NCI-H2081 (cell line): ENCODE data around the gene RPTOR.

Experiments
- DNase-seq, 2 experiments: peaks; one replicate each; lab custom pipeline; 2025; lab: John Stamatoyannopoulos, UW

RPTOR gene

GRCh38 chr17:80961541-80962330, 417.1 kb downstream of the RPTOR start:
- DNase-seq = peak; percentile 30 to 67

GRCh38 chr17:80962356-80963329, 418.0 kb downstream of the RPTOR start:
- no peak for DNase-seq

DNA sequence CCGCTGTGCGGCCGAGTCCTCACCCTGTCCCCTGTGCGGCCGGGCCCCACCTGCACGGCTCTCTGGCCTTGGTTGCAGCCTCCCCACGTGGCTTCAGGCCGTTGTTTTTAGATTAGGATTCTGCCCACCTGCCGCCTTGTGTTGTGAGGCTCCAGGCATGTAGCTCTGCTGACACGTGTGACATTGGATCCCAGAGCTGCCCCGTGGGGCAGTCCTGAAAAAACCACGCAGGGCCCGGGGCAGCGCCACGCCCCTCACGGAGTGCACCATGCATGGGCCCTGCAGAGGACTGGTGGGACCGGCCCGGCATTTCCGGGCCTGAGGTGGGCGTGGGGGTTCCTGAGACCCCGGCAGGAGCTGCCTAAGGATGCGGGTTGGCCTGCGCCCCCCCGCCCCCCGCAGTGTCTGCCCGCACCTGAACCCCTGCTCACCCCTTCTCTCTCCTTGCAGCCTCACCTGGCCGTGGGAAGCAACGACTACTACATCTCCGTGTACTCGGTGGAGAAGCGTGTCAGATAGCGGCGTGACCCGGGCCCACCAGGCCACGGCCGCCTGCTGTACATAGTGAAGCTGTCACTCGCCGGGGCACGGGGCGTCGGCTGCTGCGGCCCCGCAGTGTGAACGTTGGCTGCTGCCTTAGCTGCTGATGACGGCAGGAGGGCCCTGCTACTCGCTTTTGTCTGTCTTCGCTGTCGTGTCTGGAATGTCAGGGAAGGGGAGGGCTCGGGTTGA, 419.3 kb downstream of the RPTOR start:
- DNase-seq = no peak

DNA sequence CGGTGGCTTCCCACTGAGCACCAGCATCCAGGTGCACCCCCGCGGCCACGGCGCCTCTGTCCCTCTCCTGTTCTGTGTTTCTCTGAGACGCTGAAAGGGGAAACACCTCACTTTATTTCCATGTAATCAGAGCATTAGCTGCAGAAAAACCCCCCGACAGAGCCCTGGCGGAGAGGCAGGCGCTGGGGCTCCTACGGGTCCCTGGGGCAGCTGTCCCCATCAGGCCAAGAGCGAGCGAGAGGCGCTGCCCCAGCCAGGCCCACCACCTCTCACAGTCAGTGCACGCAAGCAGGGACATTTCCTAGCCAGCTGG, 419.9 kb downstream of the RPTOR start:
- no peak for DNase-seq

- no peak for DNase-seq
These were observed 420.4 kb downstream of the RPTOR start for GRCh38 chr17:80964859-80965580.

DNA sequence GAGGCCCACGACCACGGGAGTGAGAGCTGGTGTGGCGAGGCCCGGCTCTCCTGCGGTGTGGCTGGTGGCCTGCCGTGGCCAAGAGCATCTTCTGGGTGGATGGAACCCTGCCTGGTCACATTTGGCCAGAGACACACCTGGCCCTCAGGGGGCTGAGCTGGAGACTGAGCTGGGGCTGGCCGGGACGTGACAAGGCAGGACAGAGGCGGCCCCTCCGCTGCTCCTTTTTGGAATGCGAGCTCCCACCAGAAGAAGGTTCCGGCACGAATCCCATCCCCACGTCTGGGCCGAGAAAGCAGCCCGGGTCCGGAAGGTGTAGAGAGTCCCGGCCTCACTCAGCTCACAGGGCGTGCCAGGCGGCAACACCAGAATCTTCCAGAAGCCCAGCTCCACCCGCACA, 421.0 kb downstream of the RPTOR start:
- DNase-seq = no peak

- no peak for DNase-seq
These were observed 422.8 kb downstream of the RPTOR start for GRCh38 chr17:80967404-80967872.

DNA sequence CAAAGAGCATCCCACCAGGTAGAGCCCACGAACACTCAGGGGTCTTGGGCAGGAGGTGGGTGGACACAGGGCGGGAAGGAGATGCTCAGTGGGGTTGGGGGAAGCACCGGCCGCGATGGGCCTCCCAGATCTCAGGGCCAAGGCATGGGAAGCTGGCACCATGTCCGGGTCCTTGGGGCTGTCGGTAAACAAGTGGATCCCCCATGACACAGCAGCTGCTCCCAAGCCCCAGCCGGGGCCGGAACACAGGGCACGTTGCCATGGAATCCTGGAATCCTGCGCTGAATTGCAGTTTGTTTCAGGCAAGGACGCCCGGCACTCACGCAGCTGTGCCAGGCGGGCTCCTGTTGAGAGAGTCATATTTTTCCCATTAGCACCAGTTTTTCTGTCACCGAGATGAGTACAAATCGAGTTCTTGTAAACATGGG, 424.0 kb downstream of the RPTOR start:
- peak; percentile 91 to 96 for DNase-seq

GRCh38 chr17:80969030-80969673, 424.5 kb downstream of the RPTOR start:
- no peak for DNase-seq

DNA sequence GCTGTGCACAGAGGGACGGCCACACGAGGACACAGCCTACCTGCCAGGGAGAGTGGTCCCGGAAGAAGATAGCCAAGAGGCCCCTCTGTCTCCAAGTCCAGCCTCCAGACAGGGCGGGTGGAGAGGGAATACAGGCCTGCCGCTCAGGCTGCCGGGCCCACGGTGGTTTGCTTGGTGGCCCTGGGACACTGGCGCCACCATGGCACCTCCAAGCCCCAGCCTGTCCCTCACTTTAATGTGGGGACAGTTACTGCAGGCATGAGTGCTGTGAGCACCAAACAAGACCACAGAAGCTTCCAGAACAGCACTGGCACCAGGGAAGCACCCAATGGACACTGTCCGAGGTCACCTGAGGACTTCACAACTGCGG, 425.0 kb downstream of the RPTOR start:
- no peak for DNase-seq

DNA sequence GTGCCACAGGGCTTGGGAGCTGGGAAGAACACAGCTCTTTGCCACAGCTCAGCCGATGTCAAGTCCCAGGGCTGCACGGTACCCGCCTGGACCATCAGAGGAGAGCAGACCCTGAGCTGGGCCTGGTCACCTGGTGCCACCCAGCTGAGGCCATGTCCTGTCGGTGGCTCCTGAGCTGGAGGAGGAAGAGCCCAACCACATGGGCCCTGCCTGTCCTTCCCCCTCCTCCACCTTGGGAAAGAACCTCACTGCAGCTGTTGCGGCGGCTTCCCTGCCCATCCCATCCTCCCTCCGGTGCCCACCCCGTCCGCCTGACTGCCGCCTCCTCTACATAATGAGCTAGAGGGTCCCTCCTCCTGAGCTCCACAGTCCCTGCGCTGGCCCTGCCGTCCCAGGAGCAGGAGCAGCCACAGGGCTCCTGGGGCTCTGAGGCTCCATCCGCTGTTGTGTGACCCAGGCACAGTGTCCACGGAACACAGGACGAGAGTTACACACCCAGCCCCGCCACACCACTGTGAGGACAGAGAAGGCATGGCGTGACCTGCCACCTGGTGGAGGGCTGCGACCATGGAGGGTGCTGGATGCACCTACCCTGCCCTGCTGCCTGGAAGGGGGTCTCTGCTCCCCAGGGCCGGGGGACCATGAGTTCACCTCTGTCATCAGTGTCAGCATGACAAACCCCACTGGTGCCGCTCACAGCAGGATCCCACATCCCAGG, 425.6 kb downstream of the RPTOR start:
- DNase-seq = peak; percentile 43 to 57

DNA sequence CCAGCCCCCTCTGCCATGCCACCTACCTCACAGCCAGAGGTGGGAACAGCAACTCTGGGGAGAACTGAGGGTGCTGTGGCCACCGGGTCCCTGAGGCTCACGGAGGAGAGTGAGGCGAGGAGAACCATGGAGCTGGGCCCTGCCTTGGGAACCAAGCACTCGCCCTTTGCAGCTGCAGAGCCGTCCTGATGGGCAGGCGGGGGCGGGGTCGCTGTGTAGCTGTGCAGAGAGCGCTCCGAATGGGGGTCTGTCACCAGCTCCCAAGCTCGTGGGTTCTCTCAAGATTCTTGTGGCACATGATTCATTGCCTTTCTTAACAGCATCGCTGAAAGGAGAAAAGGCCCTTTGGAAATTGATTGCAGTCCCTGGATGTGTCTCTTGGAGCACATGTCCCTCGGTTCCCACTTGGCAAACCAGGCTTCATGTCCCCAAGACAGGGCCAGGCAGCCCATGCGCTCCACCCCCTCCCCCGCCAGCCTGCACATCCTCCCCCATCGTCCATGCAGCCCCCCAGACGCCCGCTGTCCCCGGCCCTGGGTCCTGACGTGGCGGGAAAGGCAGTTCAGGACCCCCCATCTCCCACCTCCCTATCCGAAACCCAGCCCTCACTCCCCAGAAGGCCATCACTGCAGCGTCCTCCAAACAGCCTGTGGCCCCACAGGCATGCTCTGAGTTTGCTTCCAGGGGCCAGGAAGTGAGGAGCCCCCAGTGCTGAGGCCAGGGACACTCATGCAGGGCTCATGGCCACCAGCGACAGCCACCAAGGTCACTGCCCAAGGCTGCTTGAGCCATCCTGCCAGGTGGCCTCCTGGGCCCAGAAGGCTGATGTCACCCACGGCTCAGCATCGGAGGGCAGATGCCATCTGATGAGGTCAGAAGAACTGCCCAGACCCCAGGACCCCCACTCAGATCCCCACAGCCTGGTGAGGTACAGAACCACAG, 426.4 kb downstream of the RPTOR start:
- no peak for DNase-seq

DNA sequence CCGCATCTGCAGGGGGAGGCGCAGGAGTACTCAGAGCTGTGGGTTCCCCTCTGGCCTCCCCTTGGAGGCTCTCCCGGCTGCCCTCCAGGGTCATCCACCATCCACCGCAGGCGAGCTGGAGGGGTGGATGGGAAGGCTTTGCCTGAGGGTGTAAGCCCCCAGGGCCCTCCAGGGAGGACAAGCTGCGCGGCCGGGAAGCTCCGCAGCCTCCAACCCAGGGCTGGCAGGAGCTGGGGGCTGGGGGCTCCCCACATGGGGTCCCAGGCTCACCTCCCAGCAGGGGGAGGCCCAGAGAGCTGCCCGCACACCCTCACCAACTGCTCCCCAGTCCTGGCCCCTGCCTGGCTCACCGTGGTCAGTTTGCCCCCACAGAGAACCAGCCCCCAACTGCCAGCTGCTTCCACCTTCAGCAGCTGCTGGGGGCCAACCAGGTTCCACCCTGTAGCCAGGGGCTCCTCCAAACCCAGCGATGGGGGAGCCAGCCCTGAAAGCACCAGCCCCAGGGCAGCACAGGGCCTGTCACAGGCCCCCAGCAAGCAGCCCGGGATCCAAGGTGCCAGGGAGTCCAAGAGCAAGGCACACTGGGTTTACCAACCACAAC, 427.2 kb downstream of the RPTOR start:
- DNase-seq = no peak

DNA sequence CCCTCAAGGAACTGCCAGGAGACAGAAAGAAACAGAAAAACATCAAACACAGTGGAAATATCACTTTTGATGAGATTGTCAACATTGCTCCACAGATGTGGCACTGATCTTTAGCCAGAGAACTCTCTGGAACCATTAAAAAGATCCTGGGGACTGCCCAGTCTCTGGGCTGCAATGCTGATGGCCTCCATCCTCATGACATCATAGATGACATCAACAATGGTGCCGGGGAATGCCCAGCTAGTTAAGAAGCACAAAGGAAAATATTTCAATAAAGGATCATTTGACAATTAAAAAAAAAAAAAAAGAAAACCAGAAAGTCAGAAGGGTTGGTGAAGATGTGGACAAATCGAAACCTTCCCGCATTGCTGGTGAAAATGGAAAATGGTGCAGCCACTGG, 432.1 kb downstream of the RPTOR start:
- DNase-seq = no peak

- DNase-seq = no peak
These were observed 432.5 kb downstream of the RPTOR start for GRCh38 chr17:80977172-80977571.

DNA sequence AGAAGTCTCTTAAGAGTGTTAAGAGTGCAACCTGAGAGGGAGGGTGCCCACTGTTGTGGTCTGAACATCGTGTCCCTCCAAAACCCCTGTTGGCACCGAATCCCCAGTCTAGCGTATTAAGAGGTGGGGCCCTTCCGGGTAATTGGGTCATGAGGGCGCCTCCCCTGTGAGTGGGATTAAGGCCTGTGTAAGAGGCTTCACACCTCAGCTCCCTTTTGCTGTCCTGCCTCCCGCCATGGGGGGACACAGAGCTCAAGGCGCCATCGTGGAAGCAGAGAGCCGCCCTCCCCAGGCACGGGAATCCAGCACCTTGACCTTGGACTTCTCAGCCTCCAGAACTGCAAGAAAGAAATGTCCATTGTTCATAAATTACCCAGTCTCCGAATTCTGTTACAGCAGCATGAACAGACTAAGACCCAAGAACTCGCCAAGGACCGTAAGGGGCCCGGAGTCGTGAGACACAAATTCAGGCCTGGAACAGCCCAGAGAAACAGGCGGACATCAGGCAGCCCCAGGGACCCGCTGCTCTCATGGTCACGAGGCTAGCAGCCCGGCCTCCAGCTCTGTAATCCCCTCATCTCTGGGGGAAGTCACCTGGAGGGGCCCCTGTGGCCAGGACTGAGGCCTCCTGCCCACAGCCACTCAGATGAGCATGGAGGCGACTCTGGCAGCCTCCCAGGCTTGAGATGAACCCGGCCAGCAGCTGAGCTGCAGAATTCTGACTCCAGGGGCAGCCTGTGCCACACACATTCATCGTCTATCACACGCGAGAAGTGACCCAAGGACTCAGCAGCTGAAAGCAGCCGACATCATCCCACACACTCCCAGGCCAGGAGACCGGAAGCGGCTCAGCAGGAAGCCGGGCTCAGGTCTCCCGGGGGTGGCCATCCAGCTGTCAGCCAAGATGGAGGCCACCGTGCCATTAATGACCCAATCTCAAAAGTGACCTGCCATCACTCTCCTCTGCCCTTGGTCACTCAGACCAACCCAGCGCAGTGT, 434.2 kb downstream of the RPTOR start:
- DNase-seq = no peak

DNA sequence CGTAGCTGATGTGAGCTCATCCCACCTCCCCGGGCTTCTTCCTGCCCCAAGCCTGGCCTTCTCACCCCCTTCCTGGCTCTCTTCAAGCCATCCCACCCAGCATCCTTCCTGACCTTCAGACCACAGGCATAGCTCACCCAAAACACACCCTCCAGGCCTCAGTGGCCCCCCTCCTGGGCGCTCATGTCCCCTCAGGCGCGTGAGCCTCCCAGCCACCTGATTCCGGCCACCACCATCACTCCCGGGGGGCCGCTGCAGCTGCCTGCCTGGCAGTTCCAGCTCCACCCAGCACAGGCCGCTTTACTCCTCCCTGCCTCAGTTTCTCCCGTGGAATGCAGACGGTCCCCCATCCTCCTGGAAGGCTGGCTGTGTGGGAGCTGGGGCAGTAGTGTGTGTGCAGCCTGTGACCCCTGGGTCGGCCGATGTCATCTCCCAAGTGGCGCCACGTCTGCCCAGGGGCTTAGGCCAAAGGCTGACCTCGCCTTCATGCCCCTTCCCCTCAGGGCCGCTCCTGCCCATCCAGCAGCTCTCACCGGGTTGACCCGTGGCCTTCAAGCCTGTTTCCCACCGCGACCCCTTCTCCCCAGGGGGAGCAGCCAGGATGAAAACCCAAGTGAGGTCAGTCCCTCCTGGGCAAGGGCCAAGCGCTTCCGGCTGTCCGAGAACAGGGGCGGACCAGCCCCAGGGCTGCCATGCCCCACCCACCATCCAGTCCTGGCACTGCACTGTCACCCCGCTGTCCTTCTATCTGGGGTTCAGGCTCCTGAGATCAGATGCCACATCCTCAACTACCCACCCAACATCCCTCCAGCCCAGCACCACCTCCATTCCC, 435.1 kb downstream of the RPTOR start:
- no peak for DNase-seq
